Stimulated activated CD4-positive, alpha-beta T cell treated with anti-CD3 and anti-CD28 coated beads, Interleukin-1b, Interleukin-23, amount 100 ng/mL, for 4 hours (primary cell): Measurements from ENCODE around the gene CEP72.
"Not testable (repeated sequence)": the region's sequence is repeated elsewhere in the genome, so short reads cannot be mapped to it uniquely, and the experiment has no call there.

Experiments
- DNase-seq, 2 donors: peaks; one replicate each; pipeline ENCODE4 v3.0.0-alpha.2; 2020; ENCODE audit warnings: low read depth in 2 of 2

CEP72 gene

DNA sequence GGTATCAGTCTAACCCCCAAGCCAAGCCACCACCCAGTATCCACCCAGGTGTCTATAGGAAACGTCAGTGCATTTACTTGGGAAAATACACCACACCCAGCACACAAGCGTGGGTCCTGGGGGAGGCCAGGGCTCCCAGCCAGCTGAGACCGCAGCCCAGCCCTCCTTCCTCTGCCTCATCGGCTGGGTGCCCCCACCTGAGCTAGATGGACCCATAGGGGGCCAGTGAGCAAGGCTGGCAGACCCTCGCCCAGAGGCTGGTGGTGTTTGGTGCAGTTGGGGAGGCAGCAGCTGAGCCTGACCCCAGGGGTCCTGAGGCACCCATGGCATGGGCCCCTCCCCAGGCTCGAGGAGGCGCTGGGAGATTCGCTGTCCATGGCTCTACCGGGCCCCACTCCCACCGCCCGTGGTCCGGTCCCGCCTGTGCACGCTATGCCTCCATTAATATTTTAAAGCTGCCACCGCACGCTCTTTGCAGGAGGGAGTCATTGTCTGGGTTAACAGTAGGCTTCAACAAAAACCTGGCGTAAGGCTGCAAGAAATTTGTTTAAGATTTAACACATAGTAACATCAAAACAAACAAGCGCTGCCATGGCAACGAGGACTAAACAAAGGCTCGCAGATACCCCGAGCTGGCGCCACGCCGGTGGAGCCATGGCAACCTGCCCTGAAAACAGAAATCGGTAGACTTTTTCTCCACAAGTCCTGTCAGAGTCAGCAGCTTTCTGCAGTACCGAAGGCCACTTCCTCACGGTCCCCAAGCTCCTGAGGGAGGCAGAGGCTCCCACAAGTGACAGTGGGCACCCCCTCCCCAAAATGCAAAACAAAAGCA lies 60.4 kb downstream of the CEP72 start:
- peak; percentile 25 to 30 for DNase-seq

DNA sequence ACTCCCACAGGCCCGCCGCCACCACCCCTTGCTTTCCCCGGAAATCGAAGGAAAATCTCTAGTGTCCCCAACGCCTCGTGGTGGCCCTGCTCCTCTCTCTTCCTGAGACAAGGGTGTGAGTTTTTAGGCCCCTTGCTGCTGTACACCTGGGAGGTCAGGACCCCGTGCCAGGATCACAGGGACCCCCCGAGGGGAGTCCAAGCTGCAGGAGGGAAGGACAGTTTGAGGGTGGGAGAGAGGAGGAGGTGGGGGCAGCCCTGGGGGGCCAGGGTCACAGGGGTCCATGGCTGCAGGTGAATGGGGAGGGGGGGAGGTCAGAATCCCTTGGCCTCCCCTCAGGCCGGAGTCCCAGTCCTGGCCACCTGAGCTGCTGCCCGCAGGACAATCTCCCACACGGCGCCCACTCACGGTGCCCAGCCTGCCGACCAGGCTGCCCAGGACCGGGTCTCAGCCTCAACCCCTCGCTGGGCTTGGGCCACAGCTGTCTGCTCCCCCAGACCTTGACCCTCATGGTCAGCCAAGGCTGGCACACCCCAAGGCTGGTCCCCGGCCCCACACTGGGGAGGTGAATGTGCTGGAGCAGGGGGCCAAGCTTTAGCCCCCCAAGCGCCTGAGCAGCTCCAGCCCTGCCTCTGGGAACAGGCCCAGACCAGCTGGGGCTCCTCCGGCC lies 61.2 kb downstream of the CEP72 start:
- DNase-seq: no peak

DNA sequence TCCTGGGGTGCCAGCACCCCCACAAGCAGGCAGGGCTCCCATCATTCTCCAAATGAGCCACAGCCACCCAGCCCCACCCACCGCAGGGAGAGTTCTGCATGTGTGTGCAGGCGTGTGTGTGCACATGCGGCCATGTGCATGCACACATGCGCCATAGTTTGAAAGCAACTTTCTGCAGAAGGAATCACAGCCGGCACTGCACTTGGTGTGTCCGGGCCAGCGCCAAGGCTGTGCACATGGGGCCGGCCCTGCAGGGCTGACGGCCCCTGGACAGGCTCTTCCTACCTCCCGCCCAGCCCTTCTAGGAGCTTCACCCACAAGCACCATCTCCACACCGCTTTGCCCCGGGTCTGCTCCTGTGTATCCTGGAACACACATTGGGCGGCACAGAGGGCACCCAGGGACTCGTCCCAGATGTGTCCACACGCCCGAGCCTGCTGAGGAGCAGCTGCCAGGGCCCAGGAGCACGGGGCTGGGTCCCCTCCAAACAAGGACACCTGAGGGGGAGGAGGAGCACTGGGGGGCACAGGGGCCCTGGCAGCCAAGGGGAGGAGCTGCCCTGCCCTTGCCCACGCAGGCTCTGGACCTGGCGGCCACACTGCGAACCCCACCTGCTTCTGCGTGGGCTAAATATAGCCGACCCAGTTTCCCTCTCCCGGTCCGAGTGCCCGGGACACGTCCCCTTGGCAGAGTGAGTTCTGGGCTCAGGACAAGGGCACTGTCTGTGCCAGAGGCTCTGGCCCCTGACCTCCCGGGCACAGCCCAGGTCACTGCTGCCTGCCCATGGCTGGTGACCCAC lies 61.9 kb downstream of the CEP72 start:
- DNase-seq: no peak

DNA sequence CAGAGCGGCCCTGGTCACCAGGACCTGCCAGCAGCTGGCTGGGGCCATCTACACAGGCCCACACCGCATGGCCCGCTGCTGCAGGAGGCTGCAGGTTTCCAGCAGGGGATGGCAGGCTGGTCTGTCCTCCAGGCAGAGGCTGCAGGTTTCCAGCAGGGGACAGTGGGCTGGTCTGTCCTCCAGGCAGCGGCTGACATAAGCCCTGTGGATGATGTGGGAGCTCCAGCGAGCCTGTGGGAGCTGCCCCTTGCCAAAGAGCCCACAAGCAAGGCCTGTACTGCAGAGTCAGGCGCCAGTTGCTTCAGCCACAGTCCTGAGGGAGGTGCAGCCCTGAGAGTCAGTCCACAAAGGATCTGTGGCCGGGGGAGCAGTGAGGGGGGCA lies 62.5 kb downstream of the CEP72 start:
- no peak for DNase-seq

DNA sequence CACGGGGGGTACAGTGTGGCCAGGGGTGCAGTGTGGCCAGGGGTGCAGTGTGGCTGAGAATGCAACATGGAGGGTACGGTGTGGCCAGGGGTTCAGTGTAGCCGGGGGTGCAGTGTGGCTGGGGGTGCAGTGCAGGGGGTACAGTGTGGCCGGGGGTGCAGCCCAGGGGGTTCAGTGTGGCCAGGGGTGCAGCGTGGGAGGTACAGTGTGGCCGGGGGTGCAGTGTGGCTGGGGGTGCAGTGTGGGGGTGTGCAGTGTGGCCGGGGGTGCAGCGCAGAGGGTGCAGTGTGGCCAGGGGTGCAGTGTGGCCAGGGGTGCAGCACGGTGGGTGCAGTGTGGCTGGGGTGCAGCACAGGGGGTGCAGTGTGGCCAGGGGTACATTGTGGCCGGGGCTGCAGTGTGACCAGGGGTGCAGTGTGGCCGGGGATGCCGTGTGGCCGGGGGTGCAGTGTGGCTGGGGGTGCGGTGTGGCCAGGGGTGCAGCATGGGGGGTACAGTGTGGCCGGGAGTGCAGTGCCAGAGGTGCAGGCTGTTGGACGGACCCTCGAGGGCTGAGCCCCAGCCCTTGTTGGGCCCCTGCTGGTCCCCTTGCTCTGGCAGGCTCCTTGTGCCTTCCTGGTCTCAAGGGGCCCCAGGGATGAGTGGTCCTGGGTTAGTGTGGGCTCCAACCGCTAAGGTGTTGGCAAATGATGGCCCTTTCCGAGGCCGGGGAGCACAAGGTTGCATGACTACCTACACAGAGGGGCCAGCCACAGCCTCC lies 63.2 kb downstream of the CEP72 start:
- DNase-seq: no peak

DNA sequence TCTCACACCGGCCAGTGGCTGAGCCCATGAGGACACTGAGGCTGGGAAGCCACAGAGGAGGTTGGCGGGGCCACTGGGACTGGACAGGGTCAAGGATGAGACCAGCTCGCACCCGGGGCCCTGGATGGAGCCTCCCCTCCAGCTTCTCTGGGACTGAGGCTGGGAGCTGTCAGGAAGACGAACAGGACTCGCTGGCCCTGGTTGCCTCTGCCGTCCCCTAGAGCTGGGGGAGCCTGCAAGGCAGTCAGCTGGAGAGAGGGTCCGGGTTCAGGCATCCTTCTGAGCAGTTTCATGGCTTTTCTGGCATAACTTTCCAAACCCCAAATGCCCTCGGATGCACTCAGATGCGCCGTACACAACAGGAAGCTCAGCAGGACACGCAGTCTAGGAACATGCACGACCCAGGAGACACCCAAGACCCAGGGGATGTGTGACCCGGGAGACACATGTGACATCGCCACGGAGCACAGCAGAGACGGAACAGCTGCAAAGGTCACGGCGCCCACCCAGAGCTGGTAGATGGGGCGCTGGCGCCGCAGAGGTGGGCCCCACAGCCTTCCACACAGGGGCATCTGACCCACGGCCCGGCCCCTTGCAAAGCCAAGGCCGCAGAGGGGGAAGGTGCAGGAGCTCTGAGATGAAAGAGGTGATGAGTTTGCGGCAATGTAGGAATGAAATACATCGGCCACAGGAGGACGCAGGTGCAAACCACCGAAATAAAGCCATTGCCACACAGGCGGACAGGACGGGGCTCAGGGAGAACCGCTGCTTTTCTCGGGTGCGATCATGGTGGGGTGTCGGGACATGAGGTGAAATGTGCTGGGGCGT lies 63.9 kb downstream of the CEP72 start:
- no peak for DNase-seq

DNA sequence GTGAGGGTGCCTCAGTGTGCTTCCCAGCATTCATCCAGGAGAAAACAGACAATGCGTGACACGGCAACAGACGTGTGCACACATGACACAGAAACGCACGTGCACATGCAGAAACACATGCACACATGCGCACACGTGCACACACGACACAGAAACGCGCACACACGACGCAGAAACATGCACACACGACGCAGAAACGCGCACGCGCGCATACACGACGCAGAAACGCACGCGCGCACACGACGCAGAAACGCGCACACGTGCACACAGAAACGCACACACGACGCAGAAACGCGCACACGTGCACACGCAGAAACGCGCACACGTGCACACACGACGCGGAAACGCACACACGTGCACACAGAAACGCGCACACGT lies 64.5 kb downstream of the CEP72 start:
- no peak for DNase-seq

DNA sequence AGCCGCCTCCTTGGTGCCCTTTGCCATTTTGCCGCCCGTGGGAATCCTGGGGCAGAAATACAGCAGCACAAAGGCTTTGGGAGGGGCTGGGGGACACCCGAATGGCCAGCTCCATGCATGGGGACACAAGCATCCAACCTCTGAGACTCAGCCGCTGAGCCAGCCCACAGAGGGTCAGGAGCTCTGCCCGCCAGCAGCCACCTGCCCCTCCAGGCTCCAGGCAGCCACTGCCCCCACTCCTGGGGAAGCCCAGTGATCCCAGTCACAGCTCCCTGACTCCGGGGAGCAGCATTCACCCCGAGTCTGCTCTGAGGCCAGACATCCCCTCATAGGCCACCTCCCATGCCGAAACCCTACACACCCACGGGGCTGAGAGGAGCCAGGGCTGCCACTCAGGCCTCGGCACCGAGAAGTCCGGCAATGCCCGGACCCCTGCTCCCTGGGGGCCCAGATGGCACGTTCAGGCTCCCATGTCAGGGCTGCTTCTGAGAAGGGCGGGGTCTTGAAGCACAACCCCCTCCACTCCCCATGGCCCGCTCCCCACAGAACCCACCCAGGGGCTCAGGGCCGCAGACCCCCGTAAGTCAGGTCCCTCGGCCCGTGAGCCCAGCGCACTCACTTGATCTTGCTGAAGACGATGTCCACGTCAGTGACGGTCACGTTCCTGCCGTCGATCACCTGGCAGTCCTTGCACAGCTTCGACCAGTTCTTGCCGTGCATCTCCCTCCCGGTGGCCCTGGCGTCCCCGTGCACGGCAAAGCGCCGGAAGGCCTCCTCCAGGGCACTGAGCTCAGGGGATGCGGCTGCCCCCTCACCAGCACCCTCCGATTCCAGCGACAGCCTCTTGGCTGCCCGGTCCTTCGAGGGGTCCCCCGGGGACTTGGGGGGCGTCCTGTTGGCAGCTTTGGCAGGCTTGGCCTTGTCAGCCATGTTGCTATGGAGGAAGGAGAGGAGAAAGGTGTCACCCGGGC lies 65.3 kb downstream of the CEP72 start:
- DNase-seq: no peak

DNA sequence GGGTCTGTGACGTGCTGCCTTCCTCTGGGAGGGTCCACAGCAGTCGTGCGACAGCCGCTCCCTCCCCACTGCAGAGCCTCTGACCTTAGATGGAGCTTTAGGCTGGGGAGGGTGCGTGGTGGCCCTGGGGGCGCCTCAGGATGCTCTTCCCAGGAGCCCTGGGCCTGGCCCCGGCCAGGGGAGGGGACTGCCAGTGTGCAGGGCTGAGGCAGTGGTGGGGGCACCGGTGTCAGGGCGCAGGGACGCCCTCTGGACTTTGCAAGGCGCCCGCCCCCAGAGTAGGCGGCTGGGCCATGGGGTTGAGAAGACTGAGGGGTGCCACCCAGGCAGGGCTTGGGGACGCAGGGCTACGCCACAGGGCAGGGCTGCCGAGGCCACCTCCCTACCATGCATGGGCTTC lies 66.4 kb downstream of the CEP72 start:
- not testable (repeated sequence) for DNase-seq

DNA sequence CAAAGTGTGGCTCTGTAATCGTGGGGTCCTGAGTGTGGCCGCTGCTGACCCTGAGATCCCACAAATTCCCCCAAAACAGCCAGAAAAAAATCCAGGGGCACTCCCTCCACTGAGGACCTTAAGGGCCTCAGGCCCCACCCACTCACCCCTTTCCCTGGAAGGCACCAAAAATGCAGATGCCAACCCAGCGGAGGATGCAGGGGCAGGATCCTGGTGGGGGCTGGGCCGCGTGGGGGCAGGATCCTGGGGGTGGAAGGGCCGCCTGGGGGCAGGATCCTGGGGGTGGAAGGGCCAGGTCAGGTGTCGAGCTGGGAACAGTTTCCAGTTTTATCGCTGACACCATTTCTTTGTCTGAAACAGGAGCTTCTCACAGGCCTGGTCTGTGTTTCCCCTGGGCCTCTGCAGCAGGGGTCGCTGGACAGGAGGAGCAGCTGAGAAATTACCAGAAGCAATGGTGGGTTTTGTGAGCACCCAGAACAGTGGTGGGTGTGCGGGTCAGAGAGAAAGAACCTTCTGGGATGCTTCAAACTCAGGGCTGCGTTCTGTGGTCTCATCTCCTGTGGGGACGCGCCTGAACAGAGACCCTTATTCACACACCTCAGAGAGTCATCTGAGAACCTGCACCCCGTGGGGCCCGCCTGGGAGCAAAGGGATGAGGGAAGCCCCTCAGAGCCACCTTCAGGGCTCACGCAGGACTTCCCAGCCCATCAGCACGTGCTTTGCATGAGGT lies 67.2 kb downstream of the CEP72 start:
- not testable (repeated sequence) for DNase-seq

DNA sequence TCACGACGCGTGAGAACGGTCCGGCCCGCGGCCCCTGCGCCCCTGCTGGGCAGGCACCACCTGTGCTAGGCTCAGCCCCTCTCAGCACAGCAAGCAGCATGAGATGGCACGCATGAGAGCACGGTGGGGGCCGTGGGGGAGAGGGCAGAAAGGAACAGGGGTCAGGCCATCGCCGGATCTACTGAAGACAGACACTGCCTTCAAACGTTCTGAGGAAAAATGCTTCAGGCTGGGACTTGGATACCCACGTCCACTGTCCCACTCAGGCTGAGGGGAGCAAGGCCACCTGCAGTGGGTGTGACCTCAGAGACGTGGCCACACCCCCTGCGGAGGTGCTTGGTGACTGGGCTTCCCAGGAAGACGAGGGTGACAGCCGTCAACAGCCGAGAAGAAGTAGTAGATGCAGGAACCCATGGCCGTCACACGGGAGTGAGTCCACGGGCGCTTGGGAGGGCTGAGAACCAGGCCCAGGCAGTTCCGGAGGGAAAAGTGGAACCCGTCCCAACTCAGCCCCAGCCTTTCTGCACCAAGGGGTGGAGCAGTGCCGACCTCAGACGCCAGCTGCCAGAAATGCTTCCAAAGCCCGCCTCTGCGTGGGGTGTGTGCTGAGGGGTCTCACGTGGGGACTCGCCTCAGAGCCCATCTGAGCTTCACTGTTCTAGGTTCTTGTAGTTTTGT lies 68.1 kb downstream of the CEP72 start:
- not testable (repeated sequence) for DNase-seq

DNA sequence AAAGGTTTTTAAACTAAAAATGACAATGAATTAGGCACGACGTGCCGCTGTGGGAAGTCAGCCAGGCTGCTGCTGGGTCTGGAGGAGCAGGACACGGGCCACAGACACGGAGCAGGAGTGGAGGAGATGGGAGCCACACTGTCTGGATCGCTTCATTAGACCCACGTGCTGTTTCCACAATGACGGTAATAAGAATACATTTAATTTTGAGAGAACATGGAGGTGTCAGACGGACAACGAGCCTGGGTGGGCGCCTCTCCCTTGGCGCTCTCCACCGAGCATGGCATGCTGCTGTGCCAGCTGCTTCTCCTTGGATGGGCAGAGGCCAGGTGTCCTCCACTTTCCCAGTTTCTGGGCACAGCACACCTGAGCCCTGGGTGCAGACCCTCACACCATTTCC lies 68.7 kb downstream of the CEP72 start:
- DNase-seq: not testable (repeated sequence)

DNA sequence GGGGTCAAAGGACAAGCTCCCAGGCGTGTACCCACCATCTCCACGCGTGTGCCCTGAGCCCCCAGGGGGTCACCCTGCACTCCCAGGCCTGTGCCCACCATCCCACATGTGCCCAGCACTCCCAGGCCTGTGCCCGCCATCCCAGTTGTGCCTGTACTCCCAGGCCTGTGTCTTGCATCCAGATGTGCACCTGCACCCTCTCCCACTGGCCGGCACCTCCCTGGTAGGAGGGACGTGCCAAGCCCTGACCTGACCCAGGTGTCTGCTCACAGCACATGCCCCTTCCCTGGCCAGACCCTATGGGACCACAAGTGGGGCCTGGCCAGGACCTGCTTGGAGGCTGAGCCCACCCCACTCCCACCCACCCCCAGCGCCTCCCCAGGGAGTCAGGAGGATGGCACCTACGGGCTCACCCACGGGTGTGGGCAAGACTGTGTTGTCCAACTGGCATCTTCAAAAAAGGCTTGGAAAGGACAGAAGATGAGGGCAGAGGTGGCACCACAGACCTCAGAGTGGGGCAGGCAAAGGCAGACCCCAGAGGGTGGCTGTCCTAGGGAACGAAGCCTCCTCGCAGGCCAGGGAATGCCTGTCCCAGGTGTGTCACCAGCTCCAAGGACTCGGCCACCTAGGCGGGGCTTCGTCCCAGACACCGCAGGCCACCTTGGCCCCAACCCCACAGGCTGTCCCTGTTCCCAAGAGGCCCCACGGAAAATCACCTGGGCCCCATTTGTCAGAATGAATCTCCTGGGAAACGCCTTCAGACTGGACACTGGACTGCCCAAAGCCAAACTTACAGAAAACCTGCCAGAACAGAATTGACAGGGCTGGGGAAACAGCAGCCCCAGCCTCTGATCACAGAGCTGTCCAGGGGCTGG lies 69.4 kb downstream of the CEP72 start:
- not testable (repeated sequence) for DNase-seq

DNA sequence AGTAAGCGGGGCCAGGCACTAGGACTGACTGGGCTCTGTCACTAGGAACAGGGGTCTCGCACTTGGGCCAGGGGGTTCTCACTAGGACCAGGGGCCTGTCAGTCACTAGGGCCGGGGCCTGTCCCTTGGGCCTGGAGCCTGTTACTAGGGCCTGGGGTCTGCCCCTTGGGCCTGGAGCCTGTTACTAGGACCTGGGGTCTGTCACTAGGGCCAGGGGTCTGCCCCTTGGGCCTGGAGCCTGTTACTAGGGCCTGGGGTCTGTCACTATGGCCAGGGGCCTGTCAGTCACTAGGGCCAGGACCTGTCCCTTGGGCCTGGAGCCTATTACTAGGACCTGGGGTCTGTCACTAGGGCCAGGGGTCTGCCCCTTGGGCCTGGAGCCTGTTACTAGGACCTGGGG lies 70.1 kb downstream of the CEP72 start:
- DNase-seq: not testable (repeated sequence)

DNA sequence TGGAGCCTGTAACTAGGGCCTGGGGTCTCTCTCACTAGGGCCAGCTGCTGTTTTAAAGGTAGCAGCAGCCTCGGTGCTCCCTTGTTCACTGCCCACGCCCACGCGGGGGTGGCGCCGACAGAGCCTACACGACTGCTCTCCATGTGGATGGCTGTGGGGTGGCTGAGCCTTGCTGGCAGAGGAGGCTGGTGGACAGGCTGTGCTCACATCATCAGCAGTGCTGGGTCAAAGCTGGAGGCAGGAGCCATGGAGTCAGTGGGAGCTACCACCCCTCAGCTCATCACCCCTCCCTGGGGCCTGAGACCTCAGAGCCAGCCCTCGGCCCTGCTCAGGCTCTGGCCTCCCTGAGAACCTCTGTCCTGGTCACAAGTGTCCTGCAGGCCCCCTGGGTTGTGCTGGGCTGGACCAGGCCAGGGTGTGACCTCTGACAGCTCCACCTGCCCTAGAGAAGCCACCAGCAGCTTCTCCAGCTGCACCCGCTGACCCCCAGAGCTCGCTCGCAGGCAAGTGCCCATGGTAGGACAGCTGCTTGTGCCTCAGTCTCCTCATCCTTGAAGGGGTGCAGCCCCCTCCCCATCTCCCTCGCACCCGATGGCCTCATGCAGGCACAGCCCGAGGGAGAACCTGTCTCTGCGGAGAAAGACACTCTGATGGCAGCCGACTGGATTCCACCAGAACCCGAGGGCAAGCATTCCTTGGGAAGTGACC lies 70.7 kb downstream of the CEP72 start:
- DNase-seq: not testable (repeated sequence)

DNA sequence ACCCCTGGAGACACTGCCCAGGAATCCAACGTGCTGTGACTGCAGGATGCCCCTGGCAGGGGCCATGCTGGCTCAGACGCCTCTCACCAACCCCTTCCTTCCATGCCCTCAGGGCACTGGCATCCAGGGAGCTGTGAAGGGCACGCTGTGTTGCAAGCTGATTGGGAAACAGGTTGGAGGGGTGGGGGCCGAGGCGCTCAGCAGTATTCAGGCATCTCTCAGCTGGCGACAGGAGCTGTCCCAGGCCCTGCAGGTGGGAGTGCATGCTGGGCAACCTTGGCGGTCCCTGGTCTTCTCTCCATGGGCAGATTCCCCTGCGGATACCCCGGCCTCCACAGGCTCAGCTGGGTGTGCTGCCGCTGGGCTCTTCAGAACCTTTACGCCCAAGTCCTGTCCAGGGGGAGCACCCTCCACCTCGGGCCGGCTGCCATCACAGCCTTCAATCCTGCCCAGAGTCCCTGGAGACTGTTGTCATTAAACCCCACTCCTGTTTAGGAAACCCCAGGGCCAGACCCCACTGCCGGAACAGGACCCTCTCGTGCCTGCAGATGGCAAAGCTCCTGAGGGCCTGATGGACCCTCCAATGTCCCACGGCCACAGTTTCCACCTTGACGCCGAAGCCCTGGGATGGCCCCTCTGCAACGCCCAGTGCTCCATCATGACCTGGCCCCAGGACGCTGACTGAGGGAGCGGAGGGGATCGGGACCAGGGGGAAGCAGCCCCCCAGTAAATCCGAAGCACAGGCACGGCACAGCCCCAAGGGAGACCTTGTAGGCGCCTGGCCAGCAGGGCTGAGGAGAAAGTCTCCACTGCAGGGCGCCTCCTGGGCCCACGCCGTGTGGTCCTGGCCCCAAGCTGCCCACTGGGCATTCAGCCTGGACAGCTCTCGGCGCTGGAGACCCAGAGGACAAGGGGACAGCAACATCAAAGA lies 71.7 kb downstream of the CEP72 start:
- DNase-seq: no peak
